ENCODE results near the gene VDR. TPM values are rescaled to one million over a fixed set of nuclear protein-coding genes. Genes with fewer than 3 reads are reported as not detected.

VDR gene
- total RNA-seq, 1 experiment from 2014 or later = 9.5 TPM

- Histone ChIP-seq H3K4me2 (ENCODE audit: low read length) (no peak overlapping the region), H3K9me2 (ENCODE audit: insufficient read depth) (no peaks in the 10 kb centered on the region), H3K27ac (ENCODE audit: low read depth, low read length) (no peak overlapping the region), H3K27me3 (ENCODE audit: insufficient read depth, low read length) (no peaks in the 10 kb centered on the region), H2AFZ (ENCODE audit: low read depth, low read length, poor library complexity, severe bottlenecking) (no peak overlapping the region), H3K9me3 (ENCODE audit: control insufficient read depth in 1 of 2, insufficient read depth in 1 of 2, low read depth in 1 of 2, low read length in 2 of 2) (no peaks in the 10 kb centered on the region), H3K36me3 (ENCODE audit: control insufficient read depth in 1 of 2, insufficient read depth in 2 of 2, low read length in 2 of 2) (peaks cover 0 to 7% of the 10 kb centered on the region in 2 experiments; a peak in 3 of 4 replicates), H3K4me1 (ENCODE audit: control insufficient read depth in 1 of 2, insufficient read depth in 2 of 2, low read length in 2 of 2) (no peaks in the 10 kb centered on the region), H3K79me2 (ENCODE audit: insufficient read depth, low read length) (no peaks in the 10 kb centered on the region), H4K20me1 (ENCODE audit: insufficient read depth) (no peaks in the 10 kb centered on the region), H3K9ac (ENCODE audit: low read length) (no peak overlapping the region), H3K4me3 (replicated peaks in 1 of 2; ENCODE audit: low read depth in 1 of 2, low read length in 2 of 2) (no peak overlapping the region)
- DNase-seq (ENCODE audit: low read depth, low spot score) (no peak), ATAC-seq (no peak)
- RAD21 ChIA-PET (ENCODE audit: low non-redundant PET in 1 of 2, low total read pairs in 2 of 2, uncharacterized antibody in 2 of 2, unreplicated experiment in 2 of 2) = interaction anchor here in 1 of 2 experiments (0.7 kb wide), 1 partner anchor 51 kb away, joined by 6 read pairs; no protein-coding TSS in a partner anchor
- intact Hi-C loops (cut with micrococcal nuclease) = no loop called here
- CTCF ChIA-PET = interaction anchor here (7.7 kb wide), 1 partner anchor 43 kb away, joined by 85 read pairs; no protein-coding TSS in a partner anchor
- POLR2A ChIA-PET = no interaction called here
- no peak for TF ChIP-seq CTCF (IDR thresholded peaks at IDR 0.05 in 2 of 3, conservative IDR thresholded peaks at IDR 0.05 in 1 of 3; ENCODE audit: borderline replicate concordance in 1 of 3, insufficient read depth in 1 of 3, low read depth in 2 of 3, low read length in 2 of 3)
- no peak for TF ChIP-seq CBX3 (IDR thresholded peaks at IDR 0.05; ENCODE audit: low read depth)
- no peak for TF ChIP-seq EZH2 (IDR thresholded peaks at IDR 0.05)
- no peak for TF ChIP-seq JUND (IDR thresholded peaks at IDR 0.05)
- TF ChIP-seq SP1 (IDR thresholded peaks at IDR 0.05; ENCODE audit: low read depth) = no peak
- no peak for TF ChIP-seq SIN3A (IDR thresholded peaks at IDR 0.05; ENCODE audit: low read depth)
- no peak for TF ChIP-seq ZFX (IDR thresholded peaks at IDR 0.05)
- TF ChIP-seq ZNF274 (IDR thresholded peaks at IDR 0.05; ENCODE audit: low read depth, low read length) = no peak
- no peak for TF ChIP-seq POLR2AphosphoS5 (IDR thresholded peaks at IDR 0.05; ENCODE audit: low read depth, low read length)
- no peak for TF ChIP-seq FOSL1 (IDR thresholded peaks at IDR 0.05; ENCODE audit: low read depth)
- no peak for TF ChIP-seq REST (IDR thresholded peaks at IDR 0.05; ENCODE audit: low read depth)
- TF ChIP-seq CEBPB (IDR thresholded peaks at IDR 0.05; ENCODE audit: low read depth) = no peak
- TF ChIP-seq ZBTB33 (IDR thresholded peaks at IDR 0.05; ENCODE audit: extremely low read depth, insufficient replicate concordance, low read length) = no peak
- no peak for TF ChIP-seq YY1 (IDR thresholded peaks at IDR 0.05; ENCODE audit: extremely low read depth, insufficient replicate concordance, low read depth, low read length)
- no peak for TF ChIP-seq ELF1 (IDR thresholded peaks at IDR 0.05; ENCODE audit: borderline replicate concordance, low read depth)
- BruUV-seq (replicated peaks) = no TSS peak
These were observed 109.5 kb downstream of the VDR start for GRCh38 chr12:47795121-47795813.

Measured in HCT116 (cell line).